ENCODE measurements around the gene CLIC4.
"Not testable (repeated sequence)": the region's sequence is repeated elsewhere in the genome, so short reads cannot be mapped to it uniquely, and the experiment has no call there.

DNA sequence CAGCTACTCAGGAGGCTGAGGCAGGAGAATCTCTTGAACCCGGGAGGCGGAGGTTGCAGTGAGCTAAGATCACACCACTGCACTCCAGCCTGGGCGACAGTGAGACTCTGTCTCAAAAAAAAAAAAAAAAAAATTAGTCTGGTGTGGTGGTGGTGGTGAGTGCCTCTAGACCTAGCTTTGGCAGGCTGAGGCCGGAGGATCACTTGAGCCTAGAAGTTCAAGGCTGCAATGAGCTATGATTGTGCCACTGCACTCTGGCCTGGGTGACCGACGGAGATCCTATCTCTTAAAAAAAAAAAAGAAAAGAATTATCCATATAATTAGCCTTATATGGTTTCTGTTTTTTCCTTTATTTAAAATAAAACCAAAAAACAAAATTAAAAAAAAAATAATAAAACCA, 10.1 kb downstream of the CLIC4 start:
- TF ChIP-seq, protein P1, sequence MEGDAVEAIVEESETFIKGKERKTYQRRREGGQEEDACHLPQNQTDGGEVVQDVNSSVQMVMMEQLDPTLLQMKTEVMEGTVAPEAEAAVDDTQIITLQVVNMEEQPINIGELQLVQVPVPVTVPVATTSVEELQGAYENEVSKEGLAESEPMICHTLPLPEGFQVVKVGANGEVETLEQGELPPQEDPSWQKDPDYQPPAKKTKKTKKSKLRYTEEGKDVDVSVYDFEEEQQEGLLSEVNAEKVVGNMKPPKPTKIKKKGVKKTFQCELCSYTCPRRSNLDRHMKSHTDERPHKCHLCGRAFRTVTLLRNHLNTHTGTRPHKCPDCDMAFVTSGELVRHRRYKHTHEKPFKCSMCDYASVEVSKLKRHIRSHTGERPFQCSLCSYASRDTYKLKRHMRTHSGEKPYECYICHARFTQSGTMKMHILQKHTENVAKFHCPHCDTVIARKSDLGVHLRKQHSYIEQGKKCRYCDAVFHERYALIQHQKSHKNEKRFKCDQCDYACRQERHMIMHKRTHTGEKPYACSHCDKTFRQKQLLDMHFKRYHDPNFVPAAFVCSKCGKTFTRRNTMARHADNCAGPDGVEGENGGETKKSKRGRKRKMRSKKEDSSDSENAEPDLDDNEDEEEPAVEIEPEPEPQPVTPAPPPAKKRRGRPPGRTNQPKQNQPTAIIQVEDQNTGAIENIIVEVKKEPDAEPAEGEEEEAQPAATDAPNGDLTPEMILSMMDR (IDR thresholded peaks at IDR 0.05 in 2 of 3, conservative IDR thresholded peaks at IDR 0.05 in 1 of 3; ENCODE audit: insufficient read depth in 2 of 3, low read depth in 1 of 3, low read length in 3 of 3), result not testable (repeated sequence)
- TF ChIP-seq TAF1 (IDR thresholded peaks at IDR 0.05; ENCODE audit: control insufficient read depth, extremely low read depth, insufficient read depth, low read length, severe bottlenecking), result not testable (repeated sequence)

Data from K562 (cell line).